H9 (cell line): Measurements from ENCODE around the gene KLHL13. TPM values are rescaled to one million over a fixed set of nuclear protein-coding genes. Genes with fewer than 3 reads are reported as not detected.

Source experiments
- DNase-seq: peaks from one replicate; pipeline ENCODE4 v3.0.0-alpha.2; 2017
- H2AFZ ChIP-seq: one replicate; pipeline ENCODE4 v1.6.1; 2013; ENCODE audit warnings: mild to moderate bottlenecking, low read length, control low read depth, moderate library complexity
- H2AK5ac ChIP-seq: 2 replicates; pipeline ENCODE4 v1.6.1; 2013; ENCODE audit warnings: low read length, control low read depth, mixed read lengths; ENCODE audit not compliant: insufficient read length
- H2BK120ac ChIP-seq: one replicate; pipeline ENCODE4 v1.6.1; 2013; ENCODE audit warnings: low read depth, mild to moderate bottlenecking, low read length, control low read depth, inconsistent platforms; ENCODE audit not compliant: poor library complexity, severe bottlenecking
- H2BK12ac ChIP-seq: 2 replicates; pipeline ENCODE4 v1.6.1; 2013; ENCODE audit warnings: low read length, control low read depth, mixed read lengths, low read depth; ENCODE audit not compliant: insufficient read length
- H2BK15ac ChIP-seq: 2 replicates; pipeline ENCODE4 v1.6.1; 2013; ENCODE audit warnings: low read depth, low read length, control low read depth
- H2BK20ac ChIP-seq: one replicate; pipeline ENCODE4 v1.6.1; 2013; ENCODE audit warnings: low read depth, mild to moderate bottlenecking, low read length, control low read depth, inconsistent platforms; ENCODE audit not compliant: poor library complexity, severe bottlenecking
- H2BK5ac ChIP-seq: 2 replicates; pipeline ENCODE4 v1.6.1; 2013; ENCODE audit warnings: low read length, control low read depth, mixed read lengths; ENCODE audit not compliant: insufficient read length
- H3K14ac ChIP-seq: 2 replicates; pipeline ENCODE4 v1.6.1; 2013; ENCODE audit warnings: low read length, control low read depth; ENCODE audit not compliant: insufficient read depth
- H3K18ac ChIP-seq: 2 replicates; pipeline ENCODE4 v1.6.1; 2013; ENCODE audit warnings: low read depth, mild to moderate bottlenecking, mixed read lengths, low read length, control low read depth; ENCODE audit not compliant: insufficient read length
- H3K23ac ChIP-seq: 2 replicates; pipeline ENCODE4 v1.6.1; 2013; ENCODE audit warnings: low read length, control low read depth, mixed read lengths, low read depth; ENCODE audit not compliant: insufficient read length
- H3K23me2 ChIP-seq: 2 replicates; pipeline ENCODE4 v1.6.1; 2013; ENCODE audit warnings: low read depth, mild to moderate bottlenecking, mixed read lengths, low read length, control low read depth; ENCODE audit not compliant: insufficient read length, poor library complexity, severe bottlenecking
- H3K27ac ChIP-seq: 2 replicates; pipeline ENCODE4 v1.5.1; 2013; ENCODE audit warnings: low read length, control low read depth, mixed read lengths, low read depth; ENCODE audit not compliant: insufficient read length
- H3K27me3 ChIP-seq: 2 replicates; pipeline ENCODE4 v1.6.1; 2013; ENCODE audit warnings: low read length, control low read depth, inconsistent platforms; ENCODE audit not compliant: insufficient read depth
- H3K4ac ChIP-seq: 2 replicates; pipeline ENCODE4 v1.6.1; 2013; ENCODE audit warnings: low read depth, mild to moderate bottlenecking, control low read depth, inconsistent platforms, low read length, moderate library complexity
- H3K4me1 ChIP-seq: 2 replicates; pipeline ENCODE4 v1.6.1; 2013; ENCODE audit warnings: low read length, control low read depth, inconsistent platforms; ENCODE audit not compliant: insufficient read depth
- H3K4me2 ChIP-seq: 2 replicates; pipeline ENCODE4 v1.6.1; 2013; ENCODE audit warnings: low read length, control low read depth, mixed read lengths; ENCODE audit not compliant: insufficient read length, insufficient read depth
- H3K56ac ChIP-seq: 2 replicates; pipeline ENCODE4 v1.6.1; 2013; ENCODE audit warnings: low read depth, mild to moderate bottlenecking, mixed read lengths, low read length, control low read depth; ENCODE audit not compliant: insufficient read length
- H3K79me1 ChIP-seq: 2 replicates; pipeline ENCODE4 v1.6.1; 2013; ENCODE audit warnings: low read depth, mild to moderate bottlenecking, moderate library complexity, low read length, control low read depth, inconsistent platforms; ENCODE audit not compliant: insufficient read depth, poor library complexity, severe bottlenecking
- H3K79me2 ChIP-seq: 2 replicates; pipeline ENCODE4 v1.6.1; 2013; ENCODE audit warnings: low read length, control low read depth, inconsistent platforms; ENCODE audit not compliant: insufficient read depth
- H3K9ac ChIP-seq: 2 replicates; pipeline ENCODE4 v1.6.1; 2013; ENCODE audit warnings: low read length, control low read depth, mixed read lengths; ENCODE audit not compliant: insufficient read length; ENCODE audit errors: extremely low read depth
- H3K9me3 ChIP-seq: one replicate; pipeline ENCODE4 v1.6.1; 2013; ENCODE audit warnings: low read depth, low read length, inconsistent platforms; ENCODE audit not compliant: control insufficient read depth
- H3T11ph ChIP-seq: one replicate; pipeline ENCODE4 v1.6.1; 2013; ENCODE audit warnings: mild to moderate bottlenecking, low read length, control low read depth, inconsistent platforms
- H4K20me1 ChIP-seq: one replicate; pipeline ENCODE4 v1.6.1; 2013; ENCODE audit not compliant: control insufficient read depth, insufficient read length, insufficient read depth
- H4K5ac ChIP-seq: 2 replicates; pipeline ENCODE4 v1.6.1; 2013; ENCODE audit warnings: low read depth, mild to moderate bottlenecking, mixed read lengths, low read length, control low read depth; ENCODE audit not compliant: insufficient read length
- H4K8ac ChIP-seq: replicated peaks from 2 replicates; pipeline ENCODE4 v1.6.1; 2013; ENCODE audit warnings: low read length, control low read depth, mixed read lengths, low read depth; ENCODE audit not compliant: insufficient read length
- H4K91ac ChIP-seq: 2 replicates; pipeline ENCODE4 v1.6.1; 2013; ENCODE audit warnings: low read depth, mild to moderate bottlenecking, moderate library complexity, mixed read lengths, low read length, control low read depth; ENCODE audit not compliant: insufficient read length
- H3K27ac Mint-ChIP-seq, 3 experiments: 2 replicates in 2 of 3; 3 replicates in 1 of 3; pipeline ENCODE4 v1.8.0; 2020 to 2021; ENCODE audit warnings: mixed read lengths in 3 of 3, mild to moderate bottlenecking in 1 of 3, moderate library complexity in 1 of 3
- H3K27me3 Mint-ChIP-seq: 2 replicates; pipeline ENCODE4 v1.8.0; 2021; ENCODE audit warnings: low read depth, mild to moderate bottlenecking, moderate library complexity, mixed read lengths
- H3K36me3 Mint-ChIP-seq, 3 experiments: 2 replicates in 2 of 3; 3 replicates in 1 of 3; pipeline ENCODE4 v1.8.0; 2020 to 2021; ENCODE audit warnings: low read depth in 3 of 3, mixed read lengths in 3 of 3; ENCODE audit not compliant: insufficient read depth in 1 of 3
- H3K4me1 Mint-ChIP-seq, 2 experiments: 2 replicates each; pipeline ENCODE4 v1.8.0; 2020; ENCODE audit warnings: mixed read lengths in 2 of 2
- H3K4me3 Mint-ChIP-seq, 2 experiments: 2 replicates in 1 of 2; 3 replicates in 1 of 2; pipeline ENCODE4 v1.8.0; 2020 to 2021; ENCODE audit warnings: mild to moderate bottlenecking in 2 of 2, mixed read lengths in 2 of 2, moderate library complexity in 1 of 2
- H3K9me3 Mint-ChIP-seq, 2 experiments: 2 replicates in 1 of 2; 3 replicates in 1 of 2; pipeline ENCODE4 v1.8.0; 2020; ENCODE audit warnings: mild to moderate bottlenecking in 2 of 2, mixed read lengths in 2 of 2, moderate library complexity in 1 of 2
- CTCF ChIP-seq: fragments of 200-600 bp; sonication (generic); conservative IDR thresholded peaks from 3 replicates; pipeline ENCODE4 v1.8.0; 2021; ENCODE audit warnings: antibody characterized with exemption, mild to moderate bottlenecking
- WGBS: extraction: QIAGEN DNeasy Blood & Tissue Kit; methylation state at CpG from one replicate; pipeline ENCODE4 v1.1.7; 2013; ENCODE audit warnings: missing lambda C conversion rate, low lambda C conversion rate, mixed read lengths; ENCODE audit not compliant: insufficient read length; ENCODE audit errors: extremely low coverage; 5-methylcytosine and 5-hydroxymethylcytosine counted together
- total RNA-seq: library from RNA; stranded (reverse); gene quantifications from 2 replicates; pipeline ENCODE4 v1.2.1, GENCODE V29; 2021

The KLHL13 gene
- total RNA-seq, 1 experiment from 2014 or later, result 4.1 TPM

GRCh38 chrX:117919755-117920154, 196.9 kb downstream of the KLHL13 start:
- WGBS, result no CpG with 5 or more reads among the region's 1 CpG
- no peak overlapping the region for H3K4me3 Mint-ChIP-seq

More at GRCh38 chrX:117919755-117920154, 196.9 kb downstream of the KLHL13 start:
- no peak overlapping the region for H4K5ac ChIP-seq
- no peaks in the 10 kb centered on the region for H3K23me2 ChIP-seq
- no peak overlapping the region for H3K4ac ChIP-seq
- no peak overlapping the region for H2BK20ac ChIP-seq
- H3K56ac ChIP-seq, result no peak overlapping the region
- no peak overlapping the region for H4K91ac ChIP-seq
- no peak overlapping the region for H3K9ac ChIP-seq
- H4K8ac ChIP-seq, result no peak overlapping the region
- no peak overlapping the region for H3T11ph ChIP-seq
- H3K9me3 ChIP-seq, result no peaks in the 10 kb centered on the region
- no peak overlapping the region for H3K14ac ChIP-seq
- no peaks in the 10 kb centered on the region for H3K4me1 ChIP-seq
- Mint-ChIP-seq H3K27me3 (no peaks in the 10 kb centered on the region), H3K27ac (no peak overlapping the region), H3K36me3 (no peaks in the 10 kb centered on the region), H3K4me1 (no peaks in the 10 kb centered on the region), H3K9me3 (peaks cover 0 to 50% of the 10 kb centered on the region in 2 experiments; a peak in 2 of 5 replicates)
- H2BK12ac ChIP-seq, result no peak overlapping the region
- H2BK120ac ChIP-seq, result no peak overlapping the region
- H3K23ac ChIP-seq, result no peak overlapping the region
- H3K27me3 ChIP-seq, result no peaks in the 10 kb centered on the region
- no peak overlapping the region for H2AK5ac ChIP-seq
- H3K4me2 ChIP-seq, result no peak overlapping the region
- H2BK15ac ChIP-seq, result no peak overlapping the region
- no peaks in the 10 kb centered on the region for H3K79me1 ChIP-seq
- H3K27ac ChIP-seq, result no peak overlapping the region
- no peak for DNase-seq
- no peak overlapping the region for H2BK5ac ChIP-seq
- TF ChIP-seq CTCF, result no peak
- H3K18ac ChIP-seq, result no peak overlapping the region
- no peaks in the 10 kb centered on the region for H4K20me1 ChIP-seq
- no peak overlapping the region for H2AFZ ChIP-seq
- no peaks in the 10 kb centered on the region for H3K79me2 ChIP-seq
